Neuronal stem cell (in vitro differentiated cells): ENCODE measurements around the gene AURKAIP1.
A peak's percentile ranks its signal among the peaks of the same experiment; 100 is the strongest.

ENCODE experiments used
- DNase-seq: peaks from one replicate; pipeline ENCODE4 v3.0.0-alpha.2; 2013; ENCODE audit warnings: low spot score
- H2AFZ ChIP-seq: one replicate; pipeline ENCODE4 v1.6.1; 2013; ENCODE audit warnings: mild to moderate bottlenecking, low read length, inconsistent platforms
- H2AK5ac ChIP-seq: 2 replicates; pipeline ENCODE4 v1.6.1; 2013; ENCODE audit warnings: low read depth, mild to moderate bottlenecking, inconsistent platforms, low read length, moderate library complexity, mixed read lengths
- H2BK120ac ChIP-seq: 2 replicates; pipeline ENCODE4 v1.6.1; 2013; ENCODE audit warnings: low read depth, mild to moderate bottlenecking, inconsistent platforms, low read length, moderate library complexity, mixed read lengths
- H2BK12ac ChIP-seq: one replicate; pipeline ENCODE4 v1.6.1; 2013; ENCODE audit warnings: low read length, inconsistent platforms
- H2BK15ac ChIP-seq: 2 replicates; pipeline ENCODE4 v1.6.1; 2013; ENCODE audit warnings: mild to moderate bottlenecking, low read length, inconsistent platforms, mixed read lengths
- H2BK5ac ChIP-seq: one replicate; pipeline ENCODE4 v1.6.1; 2013; ENCODE audit warnings: inconsistent platforms, mild to moderate bottlenecking, low read length, moderate library complexity
- H3K14ac ChIP-seq: one replicate; pipeline ENCODE4 v1.6.1; 2013; ENCODE audit warnings: low read length, inconsistent platforms
- H3K18ac ChIP-seq: 2 replicates; pipeline ENCODE4 v1.6.1; 2013; ENCODE audit warnings: low read length, inconsistent platforms
- H3K23ac ChIP-seq: 2 replicates; pipeline ENCODE4 v1.6.1; 2013; ENCODE audit warnings: low read depth, mild to moderate bottlenecking, mixed read lengths, low read length, inconsistent platforms; ENCODE audit not compliant: poor library complexity
- H3K27ac ChIP-seq: replicated peaks from 3 replicates; pipeline ENCODE4 v1.5.1; 2013; ENCODE audit warnings: low read length, inconsistent platforms
- H3K27me3 ChIP-seq, 3 experiments: 2 replicates each; pipeline ENCODE4 v1.6.1; 2013; ENCODE audit warnings: low read length in 3 of 3, mild to moderate bottlenecking in 2 of 3, inconsistent platforms in 1 of 3, low read depth in 1 of 3, mixed read lengths in 1 of 3, moderate library complexity in 1 of 3; ENCODE audit not compliant: control insufficient read depth in 3 of 3, insufficient read depth in 3 of 3
- H3K36me3 ChIP-seq, 2 donors: replicated peaks in 1 of 2; 2 replicates each; pipeline ENCODE4 v1.6.1; 2013; ENCODE audit warnings: low read length in 2 of 2; ENCODE audit not compliant: control insufficient read depth in 2 of 2, insufficient read depth in 2 of 2
- H3K4ac ChIP-seq: 2 replicates; pipeline ENCODE4 v1.6.1; 2013; ENCODE audit warnings: inconsistent platforms, mild to moderate bottlenecking, low read length, moderate library complexity
- H3K4me1 ChIP-seq, 2 donors: 1 replicate in 1 of 2; 2 replicates in 1 of 2; pipeline ENCODE4 v1.6.1; 2013; ENCODE audit warnings: low read length in 2 of 2, low read depth in 1 of 2; ENCODE audit not compliant: control insufficient read depth in 2 of 2, insufficient read depth in 1 of 2
- H3K4me2 ChIP-seq: one replicate; pipeline ENCODE4 v1.6.1; 2013; ENCODE audit warnings: mild to moderate bottlenecking, low read length, inconsistent platforms; ENCODE audit not compliant: insufficient read depth, poor library complexity, severe bottlenecking
- H3K4me3 ChIP-seq, 2 donors: 2 replicates each; pipeline ENCODE4 v1.5.1; 2013; ENCODE audit warnings: low read length in 2 of 2, mild to moderate bottlenecking in 2 of 2, inconsistent platforms in 1 of 2, moderate library complexity in 1 of 2
- H3K79me1 ChIP-seq: one replicate; pipeline ENCODE4 v1.6.1; 2013; ENCODE audit warnings: low read depth, mild to moderate bottlenecking, inconsistent platforms, low read length, moderate library complexity
- H3K9ac ChIP-seq: one replicate; pipeline ENCODE4 v1.6.1; 2013; ENCODE audit warnings: mild to moderate bottlenecking, low read depth, low read length, inconsistent platforms; ENCODE audit not compliant: poor library complexity
- H3K9me3 ChIP-seq, 2 donors: replicated peaks in 1 of 2; 2 replicates each; pipeline versions ENCODE3 to v1.6.1; 2013; ENCODE audit warnings: low read length in 2 of 2, mild to moderate bottlenecking in 2 of 2, inconsistent platforms in 1 of 2, low read depth in 1 of 2, mixed read lengths in 1 of 2, moderate library complexity in 1 of 2; ENCODE audit not compliant: control insufficient read depth in 2 of 2, insufficient read depth in 1 of 2
- H4K8ac ChIP-seq: one replicate; pipeline ENCODE4 v1.6.1; 2013; ENCODE audit warnings: low read depth, mild to moderate bottlenecking, inconsistent platforms, low read length, moderate library complexity
- H4K91ac ChIP-seq: one replicate; pipeline ENCODE4 v1.6.1; 2013; ENCODE audit warnings: low read length, low read depth, mild to moderate bottlenecking, inconsistent platforms; ENCODE audit not compliant: poor library complexity
- WGBS, 2 donors: extraction: QIAGEN DNeasy Blood & Tissue Kit; methylation state at CpG; one replicate each; pipeline ENCODE4 v1.1.7; 2013; ENCODE audit warnings: missing lambda C conversion rate in 2 of 2, mixed read lengths in 1 of 2; ENCODE audit not compliant: insufficient read length in 2 of 2, insufficient replicate concordance in 1 of 2; ENCODE audit errors: extremely low coverage in 2 of 2; 5-methylcytosine and 5-hydroxymethylcytosine counted together

The AURKAIP1 gene

GRCh38 chr1:1360506-1361169 lies 14.4 kb downstream of the AURKAIP1 start:
- no peak for DNase-seq
- no peak overlapping the region for H2BK120ac ChIP-seq
- H3K4ac ChIP-seq = peak overlapping the region; percentile 2
- H3K4me3 ChIP-seq = no peak overlapping the region
- peak overlapping the region; percentile 88 for H3K27ac ChIP-seq
- peaks cover 3% of the 10 kb centered on the region for H3K79me1 ChIP-seq
- peaks cover 43 to 54% of the 10 kb centered on the region in 2 donors for H3K4me1 ChIP-seq
- peak overlapping the region; percentile 94 for H2BK15ac ChIP-seq
- H4K8ac ChIP-seq = peak overlapping the region; percentile 94
- H3K27me3 ChIP-seq = no peaks in the 10 kb centered on the region
- H3K18ac ChIP-seq = peak overlapping the region; percentile 83
- H3K4me2 ChIP-seq = peak overlapping the region; percentile 15
- H2BK12ac ChIP-seq = peak overlapping the region; percentile 99
- H3K36me3 ChIP-seq = no peaks in the 10 kb centered on the region
- H4K91ac ChIP-seq = peak overlapping the region; percentile 31
- H3K14ac ChIP-seq = peak overlapping the region; percentile 28
- H2AFZ ChIP-seq = no peak overlapping the region
- no peaks in the 10 kb centered on the region for H3K9me3 ChIP-seq
- H3K9ac ChIP-seq = peak overlapping the region; percentile 80
- no CpG with 5 or more reads among the region's 20 CpGs for WGBS, 2 donors
- H3K23ac ChIP-seq = peak overlapping the region; percentile 70
- peak overlapping the region; percentile 94 for H2AK5ac ChIP-seq
- H2BK5ac ChIP-seq = peak overlapping the region; percentile 70

GRCh38 chr1:1359664-1360468 lies 15.1 kb downstream of the AURKAIP1 start:
- H3K4me1 ChIP-seq = peaks cover 43 to 54% of the 10 kb centered on the region in 2 donors
- H3K79me1 ChIP-seq = peaks cover 3% of the 10 kb centered on the region
- H3K27me3 ChIP-seq = peaks cover 0 to 6% (median 4%) of the 10 kb centered on the region in 3 experiments
- peak overlapping the region; percentile 74 for H2AFZ ChIP-seq
- H3K4me2 ChIP-seq = no peak overlapping the region
- peak overlapping the region; percentile 87 for H2BK12ac ChIP-seq
- peak overlapping the region; percentile 70 for H2BK15ac ChIP-seq
- H3K4ac ChIP-seq = no peak overlapping the region
- no peak overlapping the region for H2BK120ac ChIP-seq
- peak overlapping the region in 1 of 2 donors; percentile 19 for H3K4me3 ChIP-seq
- H3K23ac ChIP-seq = no peak overlapping the region
- peak overlapping the region; percentile 93 for H3K18ac ChIP-seq
- no peak overlapping the region for H4K91ac ChIP-seq
- WGBS, 2 donors = no CpG with 5 or more reads among the region's 28 CpGs
- H2BK5ac ChIP-seq = peak overlapping the region; percentile 70
- no peaks in the 10 kb centered on the region for H3K9me3 ChIP-seq
- H4K8ac ChIP-seq = no peak overlapping the region
- DNase-seq = no peak
- H3K36me3 ChIP-seq = no peaks in the 10 kb centered on the region
- H3K14ac ChIP-seq = peak overlapping the region; percentile 48
- peak overlapping the region; percentile 94 for H2AK5ac ChIP-seq
- peak overlapping the region; percentile 88 for H3K27ac ChIP-seq
- peak overlapping the region; percentile 78 for H3K9ac ChIP-seq

- H3K4me2 ChIP-seq = no peak overlapping the region
- H3K79me1 ChIP-seq = peaks cover 3% of the 10 kb centered on the region
- peak overlapping the region; percentile 94 for H2AK5ac ChIP-seq
- H2BK120ac ChIP-seq = peak overlapping the region; percentile 99
- no CpG with 5 or more reads among the region's 6 CpGs for WGBS, 2 donors
- peak overlapping the region; percentile 50 for H3K9ac ChIP-seq
- H3K18ac ChIP-seq = peak overlapping the region; percentile 97
- no peaks in the 10 kb centered on the region for H3K36me3 ChIP-seq
- no peak overlapping the region for H3K23ac ChIP-seq
- H3K4ac ChIP-seq = peak overlapping the region; percentile 94
- peak overlapping the region; percentile 74 for H2AFZ ChIP-seq
- peak overlapping the region; percentile 97 for H2BK15ac ChIP-seq
- H3K27ac ChIP-seq = peak overlapping the region; percentile 88
- peaks cover 0 to 12% (median 9%) of the 10 kb centered on the region in 3 experiments for H3K27me3 ChIP-seq
- no peak overlapping the region for H4K8ac ChIP-seq
- H4K91ac ChIP-seq = no peak overlapping the region
- H3K4me1 ChIP-seq = peaks cover 48 to 54% of the 10 kb centered on the region in 2 donors
- peak overlapping the region; percentile 70 for H2BK5ac ChIP-seq
- H3K9me3 ChIP-seq = no peaks in the 10 kb centered on the region
- no peak for DNase-seq
- no peak overlapping the region for H3K4me3 ChIP-seq
- H3K14ac ChIP-seq = peak overlapping the region; percentile 14
- H2BK12ac ChIP-seq = peak overlapping the region; percentile 99
Measured at GRCh38 chr1:1359308-1359663, 15.7 kb downstream of the AURKAIP1 start.
